Endothelial cell of umbilical vein (primary cell): Measurements from ENCODE around the gene COPE. TPM values are rescaled to one million over a fixed set of nuclear protein-coding genes. Genes with fewer than 3 reads are reported as not detected.

ENCODE experiments used
- BruUV-seq: library from RNA; stranded (reverse); fragments of 400-500 nt; replicated peaks from 2 replicates; lab custom pipeline; 2021; lab: Mats Ljungman, UMichigan
- CTCF ChIA-PET: fragments of 300-600, 350-600 bp; sonication (Branson Sonifier 250); formaldehyde crosslinking; loops from one replicate; lab custom pipeline; 2021; ENCODE audit warnings: antibody characterized with exemption, inconsistent platforms; lab: Charles Lee
- POLR2A ChIA-PET: fragments of 300-600, 350-600 bp; sonication (Branson Sonifier 250); formaldehyde crosslinking; loops from one replicate; lab custom pipeline; 2021; ENCODE audit warnings: antibody characterized with exemption, inconsistent platforms; lab: Charles Lee
- DNase-seq: peaks from one replicate; pipeline ENCODE4 v3.0.0-alpha.2; 2011; ENCODE audit warnings: low read depth, low spot score
- FAIRE-seq: peaks from 2 replicates; lab custom pipeline; 2011; peaks lifted over from hg19 to GRCh38; lab: Jason Lieb, UNC
- H2AFZ ChIP-seq: 2 replicates; pipeline ENCODE4 v1.6.0; 2012; ENCODE audit warnings: low read depth, low read length, control low read depth, inconsistent platforms
- H3K27ac ChIP-seq: 2 replicates; pipeline ENCODE4 v1.5.1; 2011; ENCODE audit warnings: low read depth, mild to moderate bottlenecking, control low read depth, low read length, moderate library complexity; ENCODE audit not compliant: insufficient read depth
- H3K27me3 ChIP-seq, 2 experiments: 2 replicates each; pipeline versions ENCODE4 v1.6.0 to v1.6.1; 2011; ENCODE audit warnings: low read length in 2 of 2, mixed read lengths in 1 of 2; ENCODE audit not compliant: control insufficient read depth in 2 of 2, insufficient read depth in 2 of 2
- H3K36me3 ChIP-seq, 2 experiments: 2 replicates in 1 of 2; 3 replicates in 1 of 2; pipeline ENCODE4 v1.5.1; 2011; ENCODE audit warnings: low read length in 2 of 2, mild to moderate bottlenecking in 1 of 2, moderate library complexity in 1 of 2; ENCODE audit not compliant: control insufficient read depth in 2 of 2, insufficient read depth in 2 of 2; ENCODE audit errors: extremely low read depth in 1 of 2
- H3K4me1 ChIP-seq: 3 replicates; pipeline ENCODE4 v1.5.1; 2011; ENCODE audit warnings: mild to moderate bottlenecking, low read length; ENCODE audit not compliant: control insufficient read depth, insufficient read depth; ENCODE audit errors: extremely low read depth
- H3K4me2 ChIP-seq: 2 replicates; pipeline ENCODE4 v1.6.1; 2011; ENCODE audit warnings: low read length, control low read depth, mixed read lengths; ENCODE audit not compliant: insufficient read depth
- H3K4me3 ChIP-seq, 3 experiments: fragments of 200-600 bp in 1 of 3; sonication (generic), shearing (Covaris generic) in 1 of 3; replicated peaks in 1 of 3; 2 replicates each; pipeline ENCODE4 v1.5.1; 2011 to 2016; ENCODE audit warnings: control low read depth in 3 of 3, low read length in 3 of 3, mild to moderate bottlenecking in 2 of 3, inconsistent platforms in 1 of 3, low read depth in 1 of 3, moderate library complexity in 1 of 3; ENCODE audit not compliant: insufficient read depth in 1 of 3
- H3K79me2 ChIP-seq: 2 replicates; pipeline ENCODE4 v1.6.0; 2012; ENCODE audit warnings: low read length, inconsistent platforms; ENCODE audit not compliant: control insufficient read depth, insufficient read depth
- H3K9ac ChIP-seq: replicated peaks from 2 replicates; pipeline ENCODE3; 2011; ENCODE audit warnings: low read length, control low read depth; ENCODE audit not compliant: insufficient read depth; ENCODE audit errors: extremely low read depth
- H3K9me1 ChIP-seq: replicated peaks from 3 replicates; pipeline ENCODE4 v1.6.0; 2011; ENCODE audit warnings: mild to moderate bottlenecking, low read length; ENCODE audit not compliant: control insufficient read depth, insufficient read depth; ENCODE audit errors: extremely low read depth
- H3K9me3 ChIP-seq: replicated peaks from 2 replicates; pipeline ENCODE4 v1.5.1; 2012; ENCODE audit warnings: low read length, inconsistent platforms; ENCODE audit not compliant: control insufficient read depth, insufficient read depth
- H4K20me1 ChIP-seq: replicated peaks from 2 replicates; pipeline ENCODE3; 2011; ENCODE audit warnings: mild to moderate bottlenecking, low read length; ENCODE audit not compliant: control insufficient read depth, insufficient read depth; ENCODE audit errors: extremely low read depth
- EZH2 ChIP-seq: IDR thresholded peaks from 2 replicates; pipeline ENCODE4 v1.6.1; 2012; ENCODE audit warnings: borderline replicate concordance, low read depth, mild to moderate bottlenecking, moderate library complexity, low read length, inconsistent platforms; ENCODE audit not compliant: severe bottlenecking
- FOS ChIP-seq: IDR thresholded peaks from 2 replicates; pipeline ENCODE4 v1.6.1; 2011; ENCODE audit warnings: mild to moderate bottlenecking, low read length, moderate library complexity, borderline replicate concordance; ENCODE audit not compliant: insufficient read depth
- POLR2A ChIP-seq: IDR thresholded peaks from 2 replicates; pipeline ENCODE4 v1.6.1; 2012; ENCODE audit warnings: low read depth, mild to moderate bottlenecking, control low read depth, low read length
- dilution Hi-C: fragments of 300-500 bp; cut with MboI; formaldehyde crosslinking; loops from one replicate; pipeline ENCODE4 v1.15.0; 2019; ENCODE audit warnings: low sequenced_read_pairs; ENCODE audit not compliant: extremely low pct_ligation_motif_present
- intact Hi-C: fragments of 100-400 bp; cut with micrococcal nuclease; formaldehyde crosslinking; loops from one replicate; pipeline ENCODE4 v1.10.0; 2022
- polyA plus RNA-seq, 4 experiments: library from polyadenylated mRNA; depleted of rRNA in 3 of 4; stranded (reverse) in 3 of 4; unstranded in 1 of 4; fragments of >200 nt; gene quantifications; 2 replicates each; pipeline versions ENCODE4 v1.2.1 to v1.2.3, GENCODE V29; 2011 to 2012; ENCODE audit warnings: missing spikeins in 1 of 4
- total RNA-seq: library from RNA; stranded (reverse); gene quantifications from 2 replicates; pipeline ENCODE4 v1.2.3, GENCODE V29; 2021

COPE gene
- total and polyA plus RNA-seq, 2 donors (not counting 3 experiments of a cell fraction or from before 2014, with no cell fraction given) = 252 to 407 TPM

- POLR2A ChIA-PET = no interaction called here
- Histone ChIP-seq H3K9me3 (no peaks in the 10 kb centered on the region), H3K9me1 (no peaks in the 10 kb centered on the region), H3K4me2 (no peak overlapping the region), H3K9ac (no peak overlapping the region), H3K36me3 (peaks cover 11 to 16% of the 10 kb centered on the region in 2 experiments), H3K79me2 (no peaks in the 10 kb centered on the region), H3K4me1 (no peaks in the 10 kb centered on the region), H3K4me3 (no peak overlapping the region), H2AFZ (no peak overlapping the region), H3K27me3 (peaks cover 5 to 11% of the 10 kb centered on the region in 2 experiments), H3K27ac (no peak overlapping the region), H4K20me1 (no peaks in the 10 kb centered on the region)
- dilution Hi-C loops = no loop called here
- DNase-seq = no peak
- TF ChIP-seq EZH2 = peak; percentile 71
- TF ChIP-seq FOS = no peak
- BruUV-seq = no TSS peak
- intact Hi-C loops = loop anchor here (5.0 to 10.0 kb wide), 2 partner anchors 45 to 117 kb away; partner anchors contain the start of genes COPE and DDX49
- CTCF ChIA-PET = interaction anchor here (1.4 kb wide), 1 partner anchor 276 kb away, joined by 4 read pairs; no protein-coding TSS in a partner anchor
- no peak for FAIRE-seq
Observed at GRCh38 chr19:18869781-18870530, 49.2 kb downstream of the COPE start.

DNA sequence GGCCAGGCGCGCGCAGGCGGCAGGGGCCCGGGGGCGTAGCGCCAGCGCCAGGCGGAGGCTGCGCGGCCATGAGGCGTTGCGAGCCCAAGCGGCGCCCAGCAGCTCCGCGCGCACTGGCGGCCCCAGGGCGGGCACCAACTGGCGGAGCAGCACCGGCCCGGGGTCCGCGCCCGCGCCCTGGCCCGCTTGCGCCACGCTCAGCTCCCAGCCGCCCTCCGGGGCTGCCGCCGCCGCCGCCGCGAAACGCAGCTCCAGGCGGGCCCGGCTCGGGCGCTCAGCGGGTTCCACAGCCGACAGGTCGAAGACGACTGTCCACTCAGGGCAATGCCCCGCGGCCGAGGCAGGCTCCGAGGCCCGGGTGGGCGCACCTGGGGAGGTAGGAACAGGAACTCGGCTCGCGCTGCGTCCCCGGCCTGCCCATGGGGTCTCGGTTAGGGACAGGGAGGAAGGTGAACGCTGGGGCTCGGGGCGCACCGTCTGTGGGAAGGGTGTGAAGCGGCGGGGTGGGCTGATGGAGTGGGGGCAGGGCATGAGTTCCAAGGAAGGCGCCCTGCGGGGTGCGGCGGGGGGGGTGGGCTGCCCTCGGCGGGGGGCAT is 50.1 kb downstream of the COPE start:
- Histone ChIP-seq H3K36me3 (peaks cover 12 to 19% of the 10 kb centered on the region in 2 experiments), H4K20me1 (no peaks in the 10 kb centered on the region), H3K4me2 (no peak overlapping the region), H3K9ac (no peak overlapping the region), H3K79me2 (no peaks in the 10 kb centered on the region), H3K27ac (no peak overlapping the region), H3K9me1 (no peaks in the 10 kb centered on the region), H2AFZ (no peak overlapping the region), H3K27me3 (peaks cover 5 to 11% of the 10 kb centered on the region in 2 experiments), H3K4me3 (no peak overlapping the region), H3K4me1 (no peaks in the 10 kb centered on the region), H3K9me3 (no peaks in the 10 kb centered on the region)
- CTCF ChIA-PET = interaction anchor here (1.1 to 1.4 kb wide), 2 partner anchors 118 to 275 kb away, joined by 3 to 4 read pairs; no protein-coding TSS in a partner anchor
- FAIRE-seq = no peak
- intact Hi-C loops (loop anchor here (5.0 to 10.0 kb wide), 2 partner anchors 46 to 118 kb away; partner anchors contain the start of genes COPE and DDX49), dilution Hi-C loops (no loop called here)
- POLR2A ChIA-PET = no interaction called here
- DNase-seq = no peak
- TF ChIP-seq EZH2 (peak; percentile 87), POLR2A (no peak)
- no TSS peak for BruUV-seq
